Measurements from ENCODE around the gene UPK3BL2.
A peak's percentile ranks its signal among the peaks of the same experiment; 100 is the strongest.
"Not testable (repeated sequence)": the region's sequence is repeated elsewhere in the genome, so short reads cannot be mapped to it uniquely, and the experiment has no call there.

UPK3BL2 gene

DNA sequence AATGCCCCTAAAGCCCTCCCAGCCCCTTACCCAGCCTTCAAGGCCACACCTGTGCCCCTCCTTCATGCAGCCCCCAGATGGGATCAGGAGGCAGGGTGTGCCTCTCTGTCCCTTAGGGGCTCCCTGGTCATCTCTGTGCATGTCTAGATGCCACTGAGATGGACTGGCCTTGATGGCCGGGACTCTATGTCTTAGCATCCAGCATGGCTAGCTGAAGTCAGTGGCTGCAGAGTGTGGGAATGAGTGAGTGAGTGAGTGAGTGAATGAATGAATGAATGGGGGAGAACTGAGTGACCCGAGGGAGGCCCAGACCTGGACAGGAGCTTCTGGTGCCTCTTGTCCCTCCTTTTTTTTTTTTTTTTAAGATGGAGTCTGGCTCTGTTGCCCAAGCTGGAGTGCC is 11.4 kb downstream of the UPK3BL2 start:
- not testable (repeated sequence) for FAIRE-seq; DNase-seq (ENCODE audit: low spot score)

DNA sequence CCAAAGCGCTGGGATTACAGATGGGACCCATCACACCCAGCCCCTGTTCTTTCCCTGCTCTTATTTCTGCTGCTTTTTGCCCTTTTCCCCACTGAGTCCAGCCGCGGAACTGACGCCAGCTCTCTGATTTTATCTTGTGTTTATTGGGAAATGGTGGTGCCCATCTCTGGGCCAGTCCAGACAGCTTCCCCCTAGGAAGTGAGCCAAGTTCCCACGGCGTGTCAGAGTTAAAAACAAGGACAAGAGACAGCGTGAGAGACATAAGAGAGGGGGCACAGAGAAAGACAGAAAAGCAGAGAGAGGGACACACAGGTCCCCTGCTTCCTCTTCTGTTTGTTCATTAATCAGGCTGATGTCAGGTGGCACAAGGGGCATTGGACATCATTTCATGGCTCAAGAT is 11.9 kb downstream of the UPK3BL2 start:
- FAIRE-seq, result not testable (repeated sequence)

DNA sequence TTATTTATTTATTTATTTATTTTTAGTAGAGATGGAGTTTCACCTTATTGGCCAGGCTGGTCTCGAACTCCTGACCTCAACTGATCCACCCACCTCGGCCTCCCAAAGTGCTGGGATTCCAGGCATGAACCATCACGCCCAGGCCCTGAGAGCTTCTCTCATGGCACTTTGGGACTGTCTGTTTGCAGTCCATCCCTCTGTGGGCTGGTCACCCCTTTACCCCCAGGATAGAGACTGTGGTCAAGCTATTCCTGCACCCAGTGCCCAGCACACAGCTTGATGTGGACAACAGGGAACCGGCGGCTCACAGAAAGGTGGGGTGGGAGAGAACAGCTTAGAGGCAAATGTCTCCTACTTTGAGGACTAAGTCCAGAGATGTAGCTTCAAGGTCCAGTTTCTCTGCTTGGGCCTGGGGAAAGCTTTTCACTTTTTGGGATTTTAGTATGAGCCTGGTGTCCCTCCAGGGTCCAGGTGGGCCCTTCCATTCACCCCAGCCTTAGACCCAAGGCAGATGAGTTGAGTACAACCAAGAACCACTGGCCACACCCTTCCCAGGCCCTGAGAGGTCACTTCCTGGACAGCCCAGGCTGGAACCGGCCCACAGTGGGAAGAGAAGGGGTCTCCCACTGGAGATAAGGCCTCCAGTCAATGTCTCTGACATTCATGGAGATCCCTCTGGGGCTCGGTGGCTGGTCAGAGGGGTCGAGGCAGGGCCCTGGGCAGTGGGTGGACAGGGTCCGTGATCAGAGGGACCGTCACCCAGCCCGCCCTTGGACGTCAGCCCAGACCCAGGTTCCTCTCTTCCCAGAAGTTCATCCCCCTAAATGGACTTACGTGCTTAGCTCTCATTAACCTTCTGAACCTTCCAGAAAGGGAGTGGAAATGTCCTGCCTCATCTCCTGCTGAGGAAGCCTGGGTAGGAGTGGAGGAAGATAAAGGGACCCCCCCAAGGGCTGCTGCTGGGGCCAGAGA is 15.4 kb downstream of the UPK3BL2 start:
- FAIRE-seq; DNase-seq (ENCODE audit: low spot score): not testable (repeated sequence)

More for the DNA sequence above, 11.9 kb downstream of the UPK3BL2 start:
- DNase-seq (ENCODE audit: low spot score), result not testable (repeated sequence)

- not testable (repeated sequence) for FAIRE-seq; DNase-seq (ENCODE audit: low spot score)
Observed at GRCh38 chr7:102527182-102527581, 16.3 kb downstream of the UPK3BL2 start.

DNA sequence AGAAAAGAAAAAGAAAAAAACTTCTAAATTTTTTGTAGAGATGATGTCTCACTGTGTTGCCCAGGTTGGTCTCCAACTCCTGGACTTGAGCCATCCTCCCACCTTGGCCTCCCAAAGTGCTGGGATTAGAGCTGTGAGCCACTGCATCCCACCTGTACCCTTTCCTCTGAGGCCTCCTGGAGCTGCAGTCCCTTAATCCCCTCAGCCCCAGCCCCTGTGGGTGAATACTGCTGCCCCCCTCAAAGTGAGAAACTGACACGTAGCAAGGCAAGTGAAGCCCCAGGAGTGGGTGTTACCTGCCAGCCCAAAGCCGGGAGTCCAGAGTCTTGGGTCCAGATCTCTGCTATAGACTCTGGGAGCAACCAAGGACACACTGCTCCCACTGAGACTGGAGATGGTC is 18.7 kb downstream of the UPK3BL2 start:
- not testable (repeated sequence) for FAIRE-seq; DNase-seq (ENCODE audit: low spot score)

GRCh38 chr7:102520797-102521196 is 22.7 kb downstream of the UPK3BL2 start:
- not testable (repeated sequence) for FAIRE-seq

DNA sequence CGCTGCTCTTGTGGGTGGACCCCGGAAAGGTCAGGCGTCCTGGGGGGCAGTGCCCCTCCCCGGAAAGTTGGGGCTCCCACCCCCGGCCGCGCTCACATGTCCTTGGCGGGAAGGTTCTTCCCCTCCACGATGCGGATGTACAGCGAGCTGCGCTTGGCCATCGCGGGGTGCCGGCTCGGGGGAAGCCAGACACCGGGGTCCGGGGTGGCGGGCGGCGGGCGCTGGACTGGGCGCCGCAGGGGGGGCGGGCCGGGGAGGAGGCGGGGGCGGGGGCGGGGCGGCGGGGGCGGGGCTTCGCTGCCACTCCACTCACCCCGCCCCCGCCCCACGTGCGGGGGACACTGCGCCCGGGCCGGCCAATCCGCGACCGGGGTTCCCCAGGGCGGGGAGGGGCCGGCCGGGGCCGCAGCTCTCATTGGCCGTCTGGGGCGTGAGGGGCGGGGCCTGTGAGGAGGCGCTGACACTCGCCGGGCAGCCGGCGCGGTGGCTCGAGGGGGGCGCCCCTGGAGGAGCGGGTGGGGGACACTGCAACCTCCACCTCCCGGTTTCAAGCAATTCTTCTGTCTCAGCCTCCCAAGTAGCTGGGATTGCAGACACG is 25.8 kb downstream of the UPK3BL2 start, which contains the start of gene RASA4B:
Gene RASA4B, minus strand, starts transcription at position 228 of the 598 bp plus-strand sequence. Its CDS starts 67 bp downstream, at position 161.
- not testable (repeated sequence) for FAIRE-seq; DNase-seq (ENCODE audit: low spot score)

More at GRCh38 chr7:102520797-102521196, 22.7 kb downstream of the UPK3BL2 start:
- not testable (repeated sequence) for DNase-seq (ENCODE audit: low spot score)

DNA sequence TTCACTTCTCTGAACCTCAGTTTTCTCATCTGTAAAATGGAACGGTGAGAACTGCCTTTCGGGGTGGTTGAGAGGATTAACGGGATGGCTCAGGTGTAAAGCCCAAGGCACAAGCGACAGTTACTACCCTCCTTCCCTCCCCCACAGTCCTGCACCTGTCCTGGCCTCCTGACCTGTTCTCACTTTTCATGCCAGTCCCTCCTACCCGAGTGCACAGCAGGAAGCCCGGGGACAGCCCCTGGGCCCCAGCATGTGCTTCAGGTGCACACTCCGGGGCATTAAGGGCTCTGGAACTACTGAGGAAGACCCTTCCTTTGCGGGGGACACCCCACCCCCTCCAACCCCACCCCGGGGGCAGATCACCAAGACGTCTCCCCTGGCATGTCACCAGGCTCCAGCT is 26.5 kb downstream of the UPK3BL2 start:
- not testable (repeated sequence) for DNase-seq (ENCODE audit: low spot score); FAIRE-seq

- not testable (repeated sequence) for DNase-seq (ENCODE audit: low spot score); FAIRE-seq
Observed at GRCh38 chr7:102515889-102516288, 27.6 kb downstream of the UPK3BL2 start.

DNA sequence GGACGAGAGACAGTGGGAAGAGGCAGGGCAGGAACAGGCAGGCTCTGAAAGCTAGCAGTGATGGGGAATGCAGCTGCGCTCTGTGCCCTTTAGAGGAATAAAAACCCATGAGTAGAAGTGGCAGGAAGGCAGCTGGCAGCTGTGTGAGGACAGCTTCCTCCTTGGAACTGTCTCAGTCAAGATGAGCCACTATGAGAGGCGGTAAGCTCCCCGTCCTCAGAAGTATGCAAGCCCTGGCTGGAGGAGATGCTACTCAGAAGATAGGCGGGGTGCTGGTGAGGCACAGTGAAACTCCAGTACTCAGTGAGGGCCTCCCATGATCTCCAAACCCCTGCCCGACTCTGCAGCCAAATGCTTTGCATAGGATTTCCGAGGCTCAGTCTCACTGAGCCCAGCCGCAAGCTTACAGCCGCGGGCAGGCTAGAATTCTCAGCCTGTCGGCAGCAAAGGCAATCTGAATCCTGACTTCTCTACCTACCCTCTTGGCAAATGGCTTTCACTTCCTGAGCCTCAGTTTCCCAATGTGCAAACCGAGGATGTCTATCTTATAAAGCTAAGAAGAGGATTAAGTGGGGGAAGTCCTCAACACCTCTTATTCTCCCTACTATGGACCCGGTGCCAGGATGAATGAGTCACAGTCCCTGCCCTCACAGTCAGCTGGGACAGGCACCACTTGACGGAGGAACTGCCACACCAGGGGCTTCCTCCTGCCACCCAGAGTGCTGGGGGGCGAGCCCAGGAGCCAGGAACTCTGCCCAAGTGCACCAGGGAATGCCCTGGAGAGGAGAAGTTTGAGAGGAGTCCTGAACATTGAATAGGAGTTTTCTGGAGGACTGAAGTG is 28.4 kb downstream of the UPK3BL2 start:
- FAIRE-seq; DNase-seq (ENCODE audit: low spot score): not testable (repeated sequence)

DNA sequence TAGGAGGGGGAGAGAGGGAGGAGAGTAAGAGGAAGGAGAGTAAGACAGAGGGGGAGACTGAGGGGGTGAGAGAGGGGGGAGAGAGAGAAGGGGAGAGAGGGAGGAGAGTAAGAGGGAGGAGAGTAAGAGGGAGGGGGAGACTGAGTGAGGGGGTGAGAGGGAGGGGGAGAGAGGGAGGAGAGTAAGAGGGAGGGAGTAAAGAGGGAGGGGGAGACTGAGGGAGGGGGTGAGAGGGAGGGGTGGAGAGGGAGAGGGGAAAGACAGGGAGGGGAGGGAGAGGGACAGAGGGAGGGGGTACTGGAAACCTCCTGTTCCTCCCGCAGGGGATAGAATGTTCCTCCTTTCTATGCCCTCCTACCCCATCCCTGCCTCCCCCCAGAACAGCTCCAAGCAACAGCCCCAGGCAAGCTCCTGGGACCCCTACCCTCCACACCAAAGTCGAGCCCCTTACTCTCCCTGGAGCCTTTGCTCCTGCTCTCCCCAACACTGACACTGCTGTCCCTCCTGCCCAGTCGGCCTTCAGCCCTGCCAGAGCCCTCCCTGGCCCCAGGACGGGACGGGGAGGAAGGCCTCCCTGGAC is 30.8 kb downstream of the UPK3BL2 start:
- DNase-seq (ENCODE audit: low spot score); FAIRE-seq: not testable (repeated sequence)

- peak; percentile 9 for FAIRE-seq
- not testable (repeated sequence) for DNase-seq (ENCODE audit: low spot score)
Observed at GRCh38 chr7:102511860-102512522, 31.5 kb downstream of the UPK3BL2 start.

DNA sequence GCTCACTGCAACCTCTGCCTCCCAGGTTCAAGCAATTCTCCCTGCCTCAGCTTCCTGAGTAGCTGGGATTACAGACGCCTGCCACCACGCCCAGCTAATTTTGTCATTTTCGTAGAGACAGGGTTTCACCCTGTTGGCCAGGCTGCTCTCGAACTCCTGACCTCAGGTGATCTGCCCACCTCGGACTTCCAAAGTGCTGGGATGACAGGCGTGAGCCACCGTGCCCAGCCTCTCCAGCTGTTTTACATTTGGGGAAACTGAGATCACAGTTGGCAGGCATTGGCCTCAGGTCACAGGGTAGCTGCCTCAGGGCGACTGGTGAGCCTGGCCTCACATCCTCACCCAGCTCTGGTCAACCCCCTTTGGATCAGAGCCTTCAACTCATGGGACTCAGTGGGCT is 32.9 kb downstream of the UPK3BL2 start:
- DNase-seq (ENCODE audit: low spot score); FAIRE-seq: not testable (repeated sequence)

DNA sequence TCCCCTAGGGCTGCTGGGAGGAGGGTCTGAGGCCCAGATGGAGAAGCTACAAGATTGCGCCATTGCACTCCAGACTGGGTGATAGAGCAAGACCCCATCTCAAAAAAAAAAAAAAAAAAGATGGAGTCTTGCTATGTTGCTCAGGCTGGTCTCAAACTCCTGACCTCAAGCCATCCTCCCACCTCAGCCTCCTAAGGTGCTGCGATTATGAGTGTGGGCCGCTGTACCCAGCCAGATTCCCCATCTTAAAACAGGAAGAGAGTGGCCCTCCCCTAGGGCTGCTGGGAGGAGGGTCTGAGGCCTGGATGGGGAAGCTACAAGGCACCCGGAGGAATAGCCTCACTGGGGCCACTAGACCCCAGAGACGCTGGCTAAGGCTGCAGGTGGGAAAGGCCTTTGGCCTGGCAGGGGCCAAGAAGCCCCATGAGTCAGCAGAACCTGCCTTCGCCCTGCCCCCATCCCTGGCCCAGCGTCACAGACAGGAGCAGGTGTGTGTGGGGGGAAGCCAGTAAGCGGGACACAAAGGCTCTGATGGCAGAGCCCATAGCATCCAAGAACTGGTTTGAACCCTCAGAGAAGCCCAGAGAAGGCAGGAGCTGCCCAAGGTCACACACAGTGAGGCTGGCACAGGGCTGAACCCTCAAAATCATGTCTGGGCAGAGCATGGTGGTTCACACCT is 35.9 kb downstream of the UPK3BL2 start:
- FAIRE-seq, result not testable (repeated sequence)

GRCh38 chr7:102505298-102506185 is 38.0 kb downstream of the UPK3BL2 start:
- not testable (repeated sequence) for FAIRE-seq; DNase-seq (ENCODE audit: low spot score)

More for the DNA sequence above, 35.9 kb downstream of the UPK3BL2 start:
- not testable (repeated sequence) for DNase-seq (ENCODE audit: low spot score)

GRCh38 chr7:102503141-102503540 is 40.4 kb downstream of the UPK3BL2 start:
- DNase-seq (ENCODE audit: low spot score); FAIRE-seq: not testable (repeated sequence)

DNA sequence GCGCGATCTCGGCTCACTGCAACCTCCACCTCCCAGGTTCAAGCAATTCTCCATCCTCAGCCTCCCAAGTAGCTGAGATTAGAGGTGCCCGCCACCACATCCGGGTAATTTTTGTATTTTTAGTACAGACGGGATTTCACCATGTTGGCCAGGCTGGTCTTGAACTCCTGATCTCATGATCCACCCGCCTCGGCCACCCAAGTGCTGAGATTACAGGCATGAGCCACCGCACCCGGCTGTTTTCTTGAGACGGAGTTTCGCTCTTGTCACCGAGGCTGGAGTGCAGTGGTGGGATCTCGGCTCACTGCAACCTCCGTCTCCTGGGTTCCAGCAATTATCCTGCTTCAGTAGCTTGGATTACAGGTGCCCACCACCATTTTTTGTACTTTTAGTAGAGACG is 45.2 kb downstream of the UPK3BL2 start:
- FAIRE-seq; DNase-seq (ENCODE audit: low spot score): not testable (repeated sequence)

- FAIRE-seq; DNase-seq (ENCODE audit: low spot score): not testable (repeated sequence)
Observed at GRCh38 chr7:102497308-102497707, 46.2 kb downstream of the UPK3BL2 start.
